COLO668 (cell line): ENCODE measurements around the gene CHST15.

Experiments used
- DNase-seq: peaks from one replicate; lab custom pipeline; 2025; ENCODE audit not compliant: unreplicated experiment; lab: John Stamatoyannopoulos, UW

The CHST15 gene

DNA sequence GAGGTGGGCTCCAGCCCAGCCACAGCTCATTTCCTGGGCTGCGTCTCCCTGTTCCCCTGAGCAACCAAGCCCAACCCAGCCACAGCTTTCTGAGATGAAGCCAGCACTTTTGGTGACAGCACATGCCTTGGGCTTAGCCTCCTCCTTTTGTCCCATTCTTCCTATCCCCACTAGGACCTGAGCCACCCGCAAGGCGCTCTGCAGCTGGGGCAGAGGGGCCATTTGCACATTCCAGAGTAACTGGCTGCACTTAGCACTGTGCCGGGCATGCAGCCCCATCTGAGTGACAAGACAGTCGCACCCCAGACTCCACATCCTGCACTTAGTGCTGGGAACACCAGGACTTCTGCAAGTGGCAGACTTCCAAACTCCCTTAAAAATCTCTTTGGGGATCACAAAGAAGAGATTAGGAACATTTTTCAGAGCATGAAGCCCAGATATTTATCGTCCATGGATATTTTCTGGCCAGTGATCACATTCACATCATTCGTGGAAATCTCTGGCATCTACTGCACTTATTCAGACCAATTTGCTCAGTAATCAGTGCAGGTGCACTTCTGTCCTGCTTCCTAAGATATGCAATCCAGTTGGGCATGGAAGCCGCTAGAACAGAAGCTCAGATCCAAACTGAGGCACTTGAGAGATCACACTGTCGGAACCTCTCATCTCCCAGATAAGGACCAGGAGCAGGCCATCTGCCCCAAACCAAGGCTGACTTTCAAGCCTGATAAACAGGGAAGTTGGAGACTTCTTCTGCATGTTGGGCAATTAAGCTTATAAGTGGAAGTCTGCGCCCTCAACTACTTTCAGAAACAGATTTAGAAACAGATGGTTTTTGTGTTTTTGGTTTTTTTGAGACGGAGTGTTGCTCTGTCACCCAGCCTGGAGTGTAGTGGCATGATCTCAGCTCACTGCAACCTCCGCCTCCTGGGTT, 26.4 kb downstream of the CHST15 start:
- no peak for DNase-seq

DNA sequence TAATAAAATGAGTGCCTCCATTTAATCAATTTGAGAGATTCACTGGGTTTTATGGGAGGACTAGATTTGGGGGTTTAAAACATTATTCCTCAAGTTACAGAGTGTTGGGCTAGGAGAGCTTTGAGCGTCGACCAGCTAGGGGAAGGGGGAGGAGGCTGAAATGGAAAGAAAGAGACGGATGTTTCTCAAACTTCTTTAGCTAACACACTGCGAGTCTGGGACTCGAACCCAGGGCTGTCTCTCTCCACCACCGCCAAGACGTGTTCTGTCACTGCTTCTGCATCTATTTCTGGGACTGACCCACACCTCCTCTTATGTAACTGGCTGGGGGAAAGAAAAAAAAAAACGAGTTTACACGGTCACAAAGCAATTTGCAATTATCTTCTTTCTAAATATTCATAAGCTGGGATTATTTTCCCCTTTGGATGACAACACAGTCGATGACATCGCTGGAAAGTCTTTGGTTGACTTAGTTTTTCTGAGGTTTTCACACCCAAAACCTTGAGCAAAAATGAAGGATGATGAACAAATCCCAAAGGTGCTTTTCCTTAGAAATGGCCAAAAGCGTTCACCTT, 27.2 kb downstream of the CHST15 start:
- no peak for DNase-seq

DNA sequence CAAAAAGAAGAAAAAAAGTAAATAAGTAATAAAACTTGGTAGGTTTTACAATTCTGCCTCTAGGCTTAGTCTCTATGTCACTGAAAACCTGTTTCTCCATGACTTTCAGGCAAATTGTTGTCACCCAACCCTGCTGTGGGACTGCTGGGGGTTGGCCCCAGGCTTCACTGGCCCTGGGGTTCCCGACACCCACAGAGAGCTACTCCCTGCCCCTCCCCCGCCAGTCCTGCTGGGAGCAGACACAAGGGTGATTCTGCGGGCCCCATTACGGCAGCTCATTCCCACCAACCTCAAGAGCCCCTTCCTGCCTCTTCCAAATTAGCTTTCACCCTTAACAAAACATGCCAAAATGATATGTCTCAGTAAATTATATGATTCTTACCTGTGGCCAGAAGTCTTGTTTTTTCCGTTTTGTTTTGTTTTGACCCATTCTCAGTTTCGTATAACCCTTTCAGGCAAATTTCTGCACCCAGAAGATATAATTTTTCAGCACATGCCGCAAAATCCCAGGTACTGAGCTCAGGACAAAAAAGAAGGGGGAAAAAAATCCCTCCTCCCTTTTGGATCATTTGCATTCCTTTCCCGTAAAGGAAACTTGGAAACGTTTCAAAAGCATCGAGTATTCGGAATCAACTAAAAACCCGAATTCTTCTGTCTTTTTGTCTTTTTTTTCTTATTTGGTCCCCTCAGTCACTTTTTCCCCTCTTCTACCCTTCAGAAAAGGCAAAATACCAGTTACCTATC, 27.8 kb downstream of the CHST15 start:
- no peak for DNase-seq

DNA sequence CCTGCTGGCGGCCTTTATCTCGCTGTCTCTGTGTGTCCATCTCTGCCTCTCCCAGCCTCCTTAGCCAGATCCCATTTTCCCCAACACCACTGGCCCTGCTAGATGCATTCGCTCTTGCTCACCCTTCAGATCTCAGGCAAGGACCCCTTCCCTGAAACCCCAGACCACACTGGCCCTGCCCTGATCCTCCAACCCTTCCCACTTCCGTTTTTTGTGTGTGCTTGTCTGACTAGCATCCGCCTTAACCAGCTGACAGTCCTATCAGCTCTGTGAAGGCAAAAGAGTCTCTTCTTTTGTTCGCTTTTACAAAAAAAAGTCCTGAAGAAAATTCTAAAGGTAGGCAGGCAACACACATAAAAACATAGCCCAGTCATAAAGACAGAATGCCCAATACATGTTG, 28.7 kb downstream of the CHST15 start:
- DNase-seq = no peak

DNA sequence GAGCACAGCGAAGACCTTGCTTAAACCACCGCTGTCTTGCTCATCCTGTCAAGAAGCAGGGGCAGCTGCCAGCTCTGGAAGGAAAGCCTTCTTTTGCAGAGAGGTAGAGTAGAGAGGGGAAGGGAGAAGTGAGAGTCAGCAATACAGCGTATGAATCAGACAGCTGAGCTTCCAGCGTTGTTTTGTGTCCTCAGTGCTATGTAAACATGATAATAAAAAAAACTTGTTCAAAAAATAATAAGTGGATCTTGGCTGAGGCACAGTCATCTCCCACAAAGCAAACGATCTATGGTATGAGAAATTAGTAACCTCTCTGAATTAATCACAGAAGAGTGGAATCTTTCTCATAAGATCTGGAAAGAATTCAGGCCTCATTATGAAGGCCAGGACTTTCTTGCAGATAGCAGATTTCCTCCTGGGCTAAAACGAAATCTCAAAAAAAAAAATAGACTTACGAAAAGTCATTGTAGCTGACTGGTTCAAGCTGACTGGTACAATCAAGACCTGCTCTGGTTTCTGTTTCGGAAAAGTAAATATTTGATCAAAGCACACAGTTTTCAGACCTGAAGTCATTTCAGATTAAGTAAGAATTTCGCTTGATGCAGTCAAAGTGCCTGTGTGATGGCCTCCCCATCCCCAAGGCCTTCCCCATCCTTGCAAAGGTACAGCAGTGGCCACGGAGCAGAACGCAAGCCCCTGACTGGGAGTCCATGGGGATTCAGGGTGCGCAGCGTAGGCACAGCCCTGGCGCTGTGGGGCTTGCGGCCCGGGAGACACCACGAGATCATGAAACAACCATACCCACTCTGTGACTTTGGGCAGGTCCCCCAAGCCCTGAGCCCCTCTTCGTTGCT, 29.4 kb downstream of the CHST15 start:
- DNase-seq = peak; percentile 3

DNA sequence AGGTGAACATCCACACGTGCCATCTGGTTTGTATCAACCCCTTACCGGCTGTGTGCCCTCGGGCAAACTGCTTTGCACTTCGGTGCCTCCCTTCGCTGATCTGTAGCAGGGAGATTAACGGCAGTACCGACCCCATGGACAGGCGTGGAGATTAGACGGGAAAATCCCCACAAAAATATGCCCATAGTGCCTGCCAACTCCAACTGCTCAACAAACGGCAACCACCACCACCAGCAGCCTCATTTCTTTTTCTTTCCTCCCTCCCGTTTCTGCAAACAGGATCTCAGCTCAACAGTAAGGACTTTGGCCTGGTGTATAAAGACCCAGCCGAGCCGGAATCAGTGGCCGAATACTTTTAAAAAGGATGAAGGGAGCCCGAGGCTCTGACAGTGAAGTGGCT, 31.0 kb downstream of the CHST15 start:
- no peak for DNase-seq

DNA sequence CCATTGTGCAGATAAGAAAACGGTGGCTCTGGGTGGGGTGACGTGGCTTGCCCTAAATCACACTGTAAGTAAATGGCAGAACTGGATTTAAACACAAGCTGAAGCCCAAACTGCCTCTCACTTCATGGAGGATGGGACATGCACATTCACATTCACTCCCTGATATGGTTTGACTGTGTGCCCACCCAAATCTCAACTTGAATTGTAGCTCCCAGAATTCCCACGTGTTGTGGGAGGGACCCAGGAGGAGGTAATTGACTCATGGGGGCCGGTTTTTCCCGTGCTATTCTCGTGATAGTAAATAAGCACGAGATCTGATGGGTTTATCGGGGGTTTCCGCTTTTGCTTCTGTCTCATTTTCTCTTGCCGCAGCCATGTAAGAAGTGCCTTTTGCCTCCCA, 32.4 kb downstream of the CHST15 start:
- DNase-seq = no peak

DNA sequence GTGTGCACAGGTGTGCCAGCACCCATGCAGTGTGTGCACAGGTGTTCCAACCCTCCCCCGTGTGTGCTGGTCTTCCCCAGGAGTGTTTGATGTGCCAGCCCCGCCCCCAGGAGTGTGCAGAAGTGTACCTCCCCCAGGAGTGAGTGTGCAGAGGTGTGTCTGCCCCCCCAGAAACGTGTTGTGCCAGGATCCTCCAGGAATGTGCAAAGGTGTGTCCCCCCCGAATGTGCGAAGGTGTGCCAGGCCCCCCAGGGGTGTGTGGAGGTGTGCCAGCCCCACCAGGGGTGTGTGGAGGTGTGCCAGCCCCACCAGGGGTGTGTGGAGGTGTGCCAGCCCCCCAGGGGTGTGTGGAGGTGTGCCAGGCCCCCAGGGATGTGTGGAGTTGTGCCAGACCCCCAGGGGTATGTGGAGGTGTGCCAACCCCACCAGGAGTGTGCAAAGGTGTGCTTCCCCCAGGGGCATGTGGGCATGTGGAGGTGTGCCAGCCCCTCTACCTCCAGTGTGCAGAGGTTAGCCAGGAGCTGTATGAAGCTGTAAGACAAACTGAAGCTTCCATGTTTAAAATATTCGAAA, 33.2 kb downstream of the CHST15 start:
- DNase-seq = no peak

DNA sequence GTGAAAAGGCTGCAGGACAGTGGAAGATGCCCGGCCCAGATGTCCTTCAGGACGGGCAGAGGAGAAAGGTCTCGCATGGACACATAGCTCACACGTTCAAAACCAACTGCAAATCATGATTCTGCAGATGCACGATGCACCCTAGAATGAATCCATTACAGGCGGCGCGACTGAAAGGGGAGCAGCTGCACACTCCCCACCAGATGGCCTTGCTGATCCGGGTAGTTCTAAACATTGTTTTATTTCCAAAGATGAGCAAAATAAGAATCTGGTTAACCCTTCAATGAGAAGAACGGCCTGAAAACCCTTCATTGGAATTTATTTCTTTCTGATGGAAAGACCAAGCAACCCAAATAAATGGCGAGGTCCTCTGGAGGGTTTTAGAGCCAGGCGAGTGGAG, 33.8 kb downstream of the CHST15 start:
- DNase-seq = no peak

DNA sequence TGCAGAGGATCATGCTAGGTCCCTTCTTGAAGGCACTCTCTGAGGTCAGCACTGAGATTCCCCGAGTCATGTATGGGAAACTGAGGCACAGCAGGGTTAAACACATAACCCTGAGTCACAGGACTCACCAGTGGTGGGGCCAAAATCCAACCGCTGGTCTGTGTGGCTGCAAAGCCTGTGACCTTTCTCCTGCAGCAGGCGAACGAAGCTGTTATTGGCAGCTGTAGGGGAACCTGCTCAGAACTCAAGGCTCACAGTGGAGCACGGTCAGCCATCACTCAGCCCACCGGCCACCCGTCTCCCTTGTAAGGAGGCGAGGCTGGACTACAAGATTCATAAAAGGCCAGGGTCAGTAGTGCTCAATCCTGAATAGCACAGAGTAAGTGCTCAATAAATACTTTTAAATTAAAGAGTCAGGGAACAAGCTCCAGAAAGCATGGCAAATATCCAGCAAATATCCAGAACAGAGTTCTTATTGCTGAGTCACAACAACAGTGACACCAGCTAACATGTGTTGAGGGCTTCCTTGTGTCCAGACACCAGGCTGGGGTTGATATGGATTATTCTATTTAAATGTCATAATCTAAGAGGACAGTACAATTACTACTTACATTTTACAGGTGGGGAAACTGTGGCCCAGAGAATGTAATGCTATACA, 34.9 kb downstream of the CHST15 start:
- DNase-seq = no peak

DNA sequence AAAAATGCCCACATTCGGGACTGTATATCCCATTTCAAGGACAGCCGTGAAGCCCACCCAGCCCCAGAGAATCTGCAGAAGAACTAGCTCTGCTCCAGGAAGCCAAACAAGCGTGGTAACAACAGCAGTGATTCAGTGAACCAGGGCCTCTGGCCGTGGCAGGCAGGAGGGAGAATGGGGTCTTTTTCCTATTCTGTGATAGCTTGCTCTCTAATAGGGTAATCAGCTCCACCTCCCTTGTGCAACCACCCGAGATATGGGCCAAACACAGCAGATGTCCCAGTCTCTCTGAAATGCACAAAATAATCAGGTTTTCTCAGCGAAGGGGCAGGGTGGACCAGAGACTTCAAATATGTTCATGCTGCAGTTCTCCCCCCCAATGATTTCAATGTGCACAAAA, 35.8 kb downstream of the CHST15 start:
- DNase-seq = no peak

DNA sequence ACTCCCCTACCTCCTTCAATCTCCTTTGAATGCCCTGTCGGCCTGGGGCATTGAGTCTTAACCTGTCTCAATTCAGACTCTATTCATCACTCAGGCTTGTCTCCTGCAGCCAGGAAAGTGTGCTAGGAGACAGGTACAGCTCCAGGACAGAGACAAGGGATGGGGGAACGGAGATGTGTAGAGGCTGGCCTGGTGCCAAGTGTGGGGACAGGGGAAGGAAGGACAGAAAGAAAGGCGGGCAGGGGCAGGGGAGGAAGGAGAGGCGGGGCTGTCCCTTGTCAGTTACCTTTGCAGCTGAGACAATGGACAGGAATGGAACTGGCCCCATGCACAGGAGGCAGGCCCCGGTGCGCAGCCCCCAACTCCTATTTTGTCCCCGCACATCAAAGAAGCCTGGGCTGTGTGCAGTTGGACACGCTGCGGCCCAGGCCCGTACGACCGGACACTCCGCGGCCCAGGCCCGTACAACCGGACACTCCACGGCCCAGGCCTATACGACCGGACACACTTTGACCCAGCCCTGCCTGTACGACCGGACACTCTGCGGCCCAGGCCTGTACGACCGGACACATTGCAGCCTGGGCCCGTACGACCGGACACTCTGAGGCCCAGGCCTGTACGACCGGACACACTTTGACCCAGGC, 36.9 kb downstream of the CHST15 start:
- no peak for DNase-seq

DNA sequence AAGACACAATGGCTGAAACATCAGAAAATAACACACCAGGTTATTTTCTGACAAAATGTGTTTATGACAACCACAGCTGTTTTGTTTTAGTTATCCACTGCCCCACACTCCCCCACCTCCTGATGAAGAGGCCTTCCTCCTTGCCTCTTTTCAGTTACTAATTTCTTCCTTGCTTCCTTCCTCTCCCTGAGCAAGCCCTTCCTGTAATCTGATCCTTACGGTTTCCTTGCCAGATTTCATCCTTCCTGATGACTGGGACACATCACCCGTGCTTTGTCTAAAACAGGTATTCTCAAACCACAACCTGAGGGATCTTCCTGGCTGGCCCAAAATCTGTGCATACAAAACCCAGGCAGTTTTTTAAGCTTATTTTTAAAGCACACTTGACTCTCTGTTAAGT, 39.4 kb downstream of the CHST15 start:
- no peak for DNase-seq

DNA sequence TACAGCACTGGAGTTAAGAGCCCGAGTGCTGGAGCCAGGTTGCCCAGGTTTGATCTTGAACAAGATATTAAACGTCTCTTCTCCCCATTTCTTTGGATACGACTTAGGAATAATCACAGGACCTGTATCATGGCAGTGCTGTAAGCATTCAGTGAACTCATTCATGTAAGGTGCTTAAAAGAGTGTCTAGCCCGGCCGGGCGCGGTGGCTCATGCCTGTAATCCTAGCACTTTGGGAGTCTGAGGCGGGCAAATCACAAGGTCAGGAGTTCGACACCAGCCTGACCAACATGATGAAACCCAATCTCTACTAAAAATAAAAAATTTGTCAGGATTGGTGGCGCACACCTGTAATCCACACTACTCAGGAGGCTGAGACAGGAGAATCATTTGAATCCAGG, 40.8 kb downstream of the CHST15 start:
- DNase-seq = no peak

DNA sequence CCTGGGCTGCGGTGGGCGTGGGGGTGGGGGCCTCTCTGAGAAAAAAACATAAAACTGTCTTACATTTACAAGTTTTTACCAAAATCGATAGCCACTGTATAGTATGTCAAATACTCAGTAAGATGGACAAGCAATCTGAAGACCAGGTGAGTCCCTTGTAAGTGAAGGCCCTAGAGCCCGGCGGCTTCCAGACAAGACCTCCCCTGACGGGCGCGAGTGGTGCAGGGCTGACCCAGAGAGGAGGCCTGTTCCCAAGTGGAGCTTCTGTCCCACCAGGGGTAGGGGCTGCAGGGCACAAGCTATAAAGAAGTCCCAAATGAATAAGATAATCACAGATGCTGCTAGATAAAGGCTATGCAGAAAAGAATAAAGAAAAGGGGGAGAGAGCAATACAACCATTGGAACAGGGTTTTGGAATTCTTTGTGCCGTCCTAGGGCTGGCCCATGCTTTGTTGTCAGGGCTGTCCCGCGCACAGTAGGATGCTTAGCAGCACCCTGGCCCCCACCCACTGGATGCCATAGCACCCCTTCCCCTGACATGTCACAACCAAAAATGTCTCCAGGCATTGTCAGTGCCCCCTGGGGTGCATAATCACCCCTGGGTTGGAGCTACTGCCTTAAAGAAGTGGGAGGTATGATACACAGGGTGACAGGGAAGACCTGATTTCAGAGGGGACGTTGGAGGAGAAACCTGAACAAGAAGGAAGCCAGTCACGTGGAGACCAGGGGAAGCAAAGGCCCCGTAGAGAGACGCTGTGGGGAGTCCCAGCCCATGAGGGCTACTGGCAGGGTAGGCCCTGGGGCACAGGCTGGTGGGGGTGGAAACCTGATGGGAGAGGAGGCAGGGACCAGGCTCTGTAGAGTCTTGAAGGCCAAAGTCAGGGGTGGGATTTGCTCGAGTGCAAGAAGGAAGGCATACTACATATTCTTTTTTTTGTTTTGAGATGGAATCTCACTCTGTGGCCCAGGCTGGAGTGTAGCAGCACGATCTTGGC, 43.1 kb downstream of the CHST15 start:
- no peak for DNase-seq

DNA sequence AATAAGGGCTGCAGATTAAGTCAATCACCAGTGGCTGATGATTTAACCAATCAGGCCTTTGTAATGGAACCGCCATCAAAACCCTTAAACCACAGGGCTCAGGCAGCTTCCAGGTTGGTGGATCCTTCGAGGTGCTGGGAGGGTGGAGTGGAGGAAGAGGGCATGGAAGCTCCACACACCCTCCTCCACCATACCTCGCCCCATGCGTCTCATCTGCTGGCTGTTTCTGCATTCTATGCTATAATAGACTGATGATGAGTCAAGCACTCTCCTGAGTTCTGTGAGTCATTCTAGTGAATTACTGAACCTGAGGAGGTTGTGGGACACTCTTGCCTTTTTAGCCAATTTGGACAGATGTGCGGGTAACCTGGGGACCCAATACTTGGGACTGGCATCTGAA, 43.9 kb downstream of the CHST15 start:
- DNase-seq = no peak

DNA sequence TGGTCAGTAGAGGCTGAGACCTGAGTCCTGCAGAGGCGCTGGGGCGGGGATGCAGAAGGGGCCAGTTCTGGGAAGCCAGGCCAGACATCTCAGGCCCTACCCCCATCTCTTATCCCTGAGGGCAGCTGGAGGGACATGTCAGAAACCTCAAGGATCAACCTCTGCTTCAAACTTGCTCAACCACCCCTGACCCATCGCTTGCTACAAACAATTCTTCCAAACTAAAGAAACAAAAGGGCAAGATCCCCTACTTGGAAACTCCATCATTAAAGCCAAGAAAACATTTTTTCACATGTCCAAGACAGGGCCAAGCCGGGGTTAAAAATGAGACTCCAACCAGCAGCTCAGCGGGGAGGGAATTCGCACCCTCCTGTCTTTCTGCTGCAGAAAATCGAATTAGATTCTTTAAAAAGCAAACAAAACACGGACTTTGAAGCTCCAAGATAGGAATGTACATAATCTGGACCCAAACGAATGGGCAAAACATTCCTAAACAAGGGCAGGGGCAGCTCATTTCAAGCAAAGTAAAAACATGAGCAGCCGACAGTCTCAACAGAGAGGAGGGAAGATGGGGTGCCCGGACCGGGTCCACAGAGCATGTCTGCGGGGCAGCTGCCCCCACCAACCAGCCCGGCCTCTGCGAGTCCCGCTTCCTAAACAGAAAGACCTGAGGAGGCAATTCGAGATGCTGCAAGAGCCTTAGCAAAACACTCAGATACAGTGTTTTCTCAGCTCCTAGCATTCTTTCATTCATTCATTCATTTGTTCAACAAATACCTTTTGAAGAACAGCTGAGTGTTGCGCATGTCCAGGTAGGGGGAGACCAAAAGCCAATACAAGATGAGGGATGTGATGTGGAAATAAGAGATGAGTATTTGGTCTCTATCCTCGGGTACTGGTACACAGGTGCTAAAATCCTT, 44.8 kb downstream of the CHST15 start:
- DNase-seq = no peak
